ENCODE results near the gene CEP85. TPM values are rescaled to one million over a fixed set of nuclear protein-coding genes. Genes with fewer than 3 reads are reported as not detected.

CEP85 gene
- total RNA-seq = 32.7 and 33.2 TPM in 2 replicates
- polyA plus RNA-seq = 22.9 and 28.8 TPM in 2 replicates

DNA sequence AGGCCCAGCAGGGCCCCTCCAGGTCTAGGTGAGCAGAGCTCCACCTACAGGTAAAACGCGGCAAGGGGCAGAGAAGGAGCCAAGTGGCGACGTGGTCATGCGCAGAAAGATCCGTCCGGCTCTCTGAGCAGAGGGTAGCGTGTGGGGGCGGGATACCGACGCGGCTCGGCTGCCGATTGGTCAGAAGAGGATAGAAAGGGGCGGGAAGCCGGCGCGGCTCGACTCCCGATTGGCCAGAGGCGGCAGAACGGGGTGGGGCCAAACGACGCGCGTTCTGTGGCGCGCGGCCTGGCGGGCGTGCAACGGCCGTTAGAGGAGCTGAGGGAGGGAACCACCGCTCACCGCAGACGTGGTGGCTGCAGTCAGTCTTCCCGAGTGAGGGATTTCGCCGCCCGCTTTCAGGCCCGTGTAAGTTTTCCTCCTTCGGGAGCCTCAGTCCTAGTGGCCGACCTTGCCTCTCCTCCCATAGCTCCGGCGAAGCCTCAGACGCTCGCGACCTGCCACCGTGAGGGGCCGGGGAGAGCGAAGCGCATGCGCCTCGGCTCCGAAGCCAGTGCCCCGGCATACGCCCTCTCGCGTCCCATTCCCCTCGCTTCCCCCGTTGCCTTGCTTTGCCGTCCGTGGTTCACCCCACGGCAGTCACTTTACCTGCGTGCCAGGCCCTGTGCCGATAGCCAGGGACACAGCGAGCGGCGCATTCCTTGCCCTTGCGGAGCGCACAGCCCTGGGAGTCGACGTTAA lies at the start of gene CEP85:
Gene CEP85, plus strand, starts transcription at position 298 of the 741 bp plus-strand sequence. CDS start 5,584 bp downstream, outside the sequence.
- Histone ChIP-seq H3K4me1 (ENCODE audit: low read depth) (peaks cover 5% of the 10 kb centered on the region), H3K4me3 (peak within 1 kb of the TSS; percentile 80)
- peak; percentile 99 for DNase-seq (ENCODE audit: low read depth in 1 of 2, low spot score in 1 of 2)

GRCh38 chr1:26184883-26185282 lies 49.1 kb upstream of the CEP85 start:
- no peak for DNase-seq (ENCODE audit: low read depth in 1 of 2, low spot score in 1 of 2)
- TF ChIP-seq CTCF (IDR thresholded peaks at IDR 0.05; ENCODE audit: low read depth, low read length) = no peak

More for the DNA sequence above, at the start of gene CEP85:
- Histone ChIP-seq H3K27me3 (no peaks in the 10 kb centered on the region), H3K27ac (peak within 1 kb of the TSS; percentile 87), H3K9me3 (ENCODE audit: low read depth) (no peaks in the 10 kb centered on the region), H3K36me3 (no peaks in the 10 kb centered on the region)
- TF ChIP-seq CTCF (IDR thresholded peaks at IDR 0.05; ENCODE audit: low read depth, low read length) = peak; percentile 89

DNA sequence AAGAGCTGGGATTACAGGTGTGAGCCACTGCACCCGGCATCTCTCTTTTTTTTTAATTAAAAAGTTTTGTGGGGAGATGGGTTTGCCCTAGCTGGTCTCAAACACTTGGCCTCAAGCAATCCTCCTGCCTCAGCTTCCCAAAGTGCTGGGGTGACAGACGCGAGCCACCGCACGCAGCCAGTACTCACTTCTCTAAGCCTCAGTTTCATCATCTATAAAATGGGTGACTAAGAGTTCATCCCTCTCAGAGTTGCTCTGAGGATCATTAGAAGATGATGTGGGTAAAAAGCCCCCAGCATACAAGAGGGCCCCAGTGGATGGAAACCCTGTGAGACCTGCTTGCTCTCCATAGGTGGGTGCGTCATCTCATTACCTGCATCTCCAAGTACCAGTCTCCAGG lies 46.1 kb upstream of the CEP85 start:
- Histone ChIP-seq H3K4me1 (ENCODE audit: low read depth) (peaks cover 4% of the 10 kb centered on the region), H3K36me3 (no peaks in the 10 kb centered on the region), H3K27me3 (no peaks in the 10 kb centered on the region), H3K27ac (no peak overlapping the region), H3K4me3 (no peak overlapping the region), H3K9me3 (ENCODE audit: low read depth) (no peaks in the 10 kb centered on the region)
- no peak for TF ChIP-seq CTCF (IDR thresholded peaks at IDR 0.05; ENCODE audit: low read depth, low read length)
- DNase-seq (ENCODE audit: low read depth in 1 of 2, low spot score in 1 of 2) = no peak

More at GRCh38 chr1:26184883-26185282, 49.1 kb upstream of the CEP85 start:
- Histone ChIP-seq H3K27me3 (no peaks in the 10 kb centered on the region), H3K27ac (no peak overlapping the region), H3K9me3 (ENCODE audit: low read depth) (no peaks in the 10 kb centered on the region), H3K36me3 (no peaks in the 10 kb centered on the region), H3K4me1 (ENCODE audit: low read depth) (no peaks in the 10 kb centered on the region), H3K4me3 (no peak overlapping the region)

DNA sequence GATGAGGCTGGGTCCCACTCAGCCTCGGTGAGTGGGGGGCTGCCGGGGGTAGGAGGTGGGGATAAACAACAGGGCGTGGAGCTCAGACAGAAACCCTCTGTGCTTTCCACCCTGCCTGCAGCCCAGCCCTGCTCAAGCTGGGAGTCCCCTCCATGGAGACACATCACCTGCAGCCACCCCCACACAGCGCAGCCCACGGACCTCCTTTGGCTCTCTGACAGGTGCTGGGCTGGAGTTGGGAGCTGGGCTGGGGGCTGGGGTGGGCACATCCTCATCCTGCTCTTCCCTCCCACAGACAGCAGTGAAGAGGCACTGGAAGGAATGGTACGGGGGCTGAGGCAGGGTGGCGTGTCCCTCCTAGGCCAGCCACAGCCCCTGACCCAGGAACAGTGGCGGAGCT lies 45.5 kb upstream of the CEP85 start:
- DNase-seq (ENCODE audit: low read depth in 1 of 2, low spot score in 1 of 2) = no peak
- H3K4me1 ChIP-seq (ENCODE audit: low read depth) = peaks cover 4% of the 10 kb centered on the region
- no peaks in the 10 kb centered on the region for H3K36me3 ChIP-seq
- H3K27ac ChIP-seq = no peak overlapping the region
- no peaks in the 10 kb centered on the region for H3K27me3 ChIP-seq
- no peaks in the 10 kb centered on the region for H3K9me3 ChIP-seq (ENCODE audit: low read depth)
- TF ChIP-seq CTCF (IDR thresholded peaks at IDR 0.05; ENCODE audit: low read depth, low read length) = no peak
- no peak overlapping the region for H3K4me3 ChIP-seq

DNA sequence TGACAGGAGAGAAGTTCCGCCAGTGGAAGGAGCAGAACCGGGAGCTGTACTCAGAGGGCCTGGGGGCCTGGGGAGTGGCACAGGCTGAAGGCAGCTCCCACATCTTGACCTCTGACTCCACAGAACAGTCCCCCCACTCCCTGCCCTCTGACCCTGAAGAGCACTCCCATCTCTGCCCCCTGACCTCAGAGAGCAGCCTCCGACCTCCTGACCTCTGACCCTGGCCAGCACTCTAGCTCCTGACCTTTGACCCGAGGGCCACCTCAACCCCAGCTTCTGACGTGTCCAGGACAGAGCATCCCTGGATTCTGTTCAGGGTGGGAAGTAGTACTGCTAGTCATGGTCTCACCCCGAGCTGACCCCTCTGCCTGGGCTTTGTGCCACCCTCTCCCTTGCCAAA lies 44.7 kb upstream of the CEP85 start:
- DNase-seq (ENCODE audit: low read depth in 1 of 2, low spot score in 1 of 2) = no peak
- no peak overlapping the region for H3K27ac ChIP-seq
- no peaks in the 10 kb centered on the region for H3K9me3 ChIP-seq (ENCODE audit: low read depth)
- H3K27me3 ChIP-seq = no peaks in the 10 kb centered on the region
- H3K4me3 ChIP-seq = no peak overlapping the region
- TF ChIP-seq CTCF (IDR thresholded peaks at IDR 0.05; ENCODE audit: low read depth, low read length) = no peak
- peaks cover 4% of the 10 kb centered on the region for H3K4me1 ChIP-seq (ENCODE audit: low read depth)
- no peaks in the 10 kb centered on the region for H3K36me3 ChIP-seq

Measured in cardiac muscle cell (in vitro differentiated cells and primary cell).